DOHH2 (cell line): ENCODE results near the gene UNC79.
"Not testable (repeated sequence)": the region's sequence is repeated elsewhere in the genome, so short reads cannot be mapped to it uniquely, and the experiment has no call there.

Experiments used
- H3F3A ChIP-seq: fragments of 200-600 bp; sonication (generic), shearing (Covaris generic); 2 replicates; pipeline ENCODE4 v1.6.0; 2016; ENCODE audit warnings: antibody characterized with exemption, mild to moderate bottlenecking; ENCODE audit not compliant: control insufficient read depth, insufficient read depth
- H3K27ac ChIP-seq: fragments of 200-600 bp; sonication (generic); 2 replicates; pipeline ENCODE4 v1.5.1; 2014; ENCODE audit warnings: low read depth, mild to moderate bottlenecking, low read length, moderate library complexity
- H3K27me3 ChIP-seq: fragments of 200-600 bp; sonication (generic); 2 replicates; pipeline ENCODE4 v1.6.1; 2014; ENCODE audit warnings: mild to moderate bottlenecking, low read length, mixed read lengths; ENCODE audit not compliant: control insufficient read depth
- H3K36me3 ChIP-seq: fragments of 200-600 bp; sonication (generic); 2 replicates; pipeline ENCODE4 v1.6.1; 2014; ENCODE audit warnings: mild to moderate bottlenecking, low read length, moderate library complexity, mixed read lengths; ENCODE audit not compliant: control insufficient read depth
- H3K4me1 ChIP-seq: fragments of 200-600 bp; sonication (generic); 2 replicates; pipeline ENCODE4 v1.6.1; 2014; ENCODE audit warnings: mild to moderate bottlenecking, low read length, mixed read lengths; ENCODE audit not compliant: control insufficient read depth
- H3K4me2 ChIP-seq: fragments of 200-600 bp; sonication (generic); 2 replicates; pipeline ENCODE4 v1.6.0; 2014; ENCODE audit warnings: mild to moderate bottlenecking, low read length, moderate library complexity
- H3K4me3 ChIP-seq: fragments of 200-600 bp; sonication (generic); 2 replicates; pipeline ENCODE4 v1.5.1; 2014; ENCODE audit warnings: mild to moderate bottlenecking, low read length, mixed read lengths
- H3K79me2 ChIP-seq: fragments of 200-600 bp; sonication (generic); 2 replicates; pipeline ENCODE4 v1.6.1; 2014; ENCODE audit warnings: mild to moderate bottlenecking, low read length, mixed read lengths; ENCODE audit not compliant: control insufficient read depth
- H3K9me2 ChIP-seq: fragments of 200-600 bp; sonication (generic); replicated peaks from 2 replicates; pipeline ENCODE4 v1.6.1; 2014; ENCODE audit warnings: mild to moderate bottlenecking, low read length, mixed read lengths; ENCODE audit not compliant: control insufficient read depth
- H3K9me3 ChIP-seq: fragments of 200-600 bp; sonication (generic); 2 replicates; pipeline ENCODE4 v1.6.1; 2014; ENCODE audit warnings: antibody characterized with exemption, low read length, mixed read lengths; ENCODE audit not compliant: control insufficient read depth, insufficient read depth
- H4K20me1 ChIP-seq: fragments of 200-600 bp; sonication (generic); 2 replicates; pipeline ENCODE4 v1.6.0; 2014; ENCODE audit warnings: low read depth, mild to moderate bottlenecking, antibody characterized with exemption, low read length, moderate library complexity; ENCODE audit not compliant: control insufficient read depth, insufficient read depth
- EZH2phosphoT487 ChIP-seq: fragments of 200-600 bp; sonication (generic); IDR thresholded peaks from 2 replicates; pipeline ENCODE4 v1.6.1; 2017; ENCODE audit warnings: borderline replicate concordance, mild to moderate bottlenecking, antibody characterized with exemption, low read length, moderate library complexity, mixed read lengths
- TF ChIP-seq, protein P1 (sequence below): fragments of 200-600 bp; sonication (generic); IDR thresholded peaks from one replicate; pipeline ENCODE4 v1.5.1; 2014; ENCODE audit warnings: antibody characterized with exemption, mild to moderate bottlenecking, low read depth, low read length; ENCODE audit not compliant: poor library complexity, severe bottlenecking

The UNC79 gene

DNA sequence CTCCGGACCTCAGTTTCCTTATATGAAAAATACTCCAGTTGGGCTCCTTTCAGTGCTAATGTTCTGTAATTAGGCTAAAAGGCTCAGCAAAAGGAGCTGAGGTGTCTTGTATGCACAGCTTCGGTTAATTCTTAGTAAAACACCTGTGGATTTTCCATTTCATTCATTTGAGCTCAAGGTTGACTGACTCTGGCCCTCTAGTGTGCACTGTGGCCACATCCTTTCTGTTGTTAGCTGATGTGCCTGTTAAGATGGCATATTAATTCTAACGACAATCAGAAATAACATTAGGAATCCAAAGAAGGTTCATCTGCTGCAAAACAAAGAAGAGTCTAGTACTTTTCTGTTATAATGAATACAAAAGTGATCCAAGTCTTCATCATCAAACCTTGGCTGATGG, 45.6 kb downstream of the UNC79 start:
- no peaks in the 10 kb centered on the region for H4K20me1 ChIP-seq

DNA sequence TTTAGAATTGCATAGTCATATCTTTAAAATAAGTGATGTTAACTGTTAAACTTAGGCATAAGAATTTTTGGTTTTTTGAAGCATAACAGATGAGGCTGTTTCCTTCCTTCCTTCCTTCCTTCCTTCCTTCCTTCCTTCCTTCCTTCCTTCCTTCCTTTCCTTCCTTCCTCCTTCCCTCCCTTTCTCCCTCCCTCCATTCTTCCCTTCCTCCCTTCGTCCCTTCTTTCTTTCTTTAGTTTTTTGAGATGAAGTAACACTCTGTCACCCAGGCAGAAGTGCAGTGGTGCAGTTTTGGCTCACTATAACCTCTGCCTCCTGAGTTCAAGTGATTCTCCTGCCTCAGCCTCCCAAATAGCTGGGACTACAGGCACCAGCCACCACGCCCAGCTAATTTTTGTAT, 48.3 kb downstream of the UNC79 start:
- H3K27me3 ChIP-seq, result not testable (repeated sequence)

More for the DNA sequence above, 45.6 kb downstream of the UNC79 start:
- Histone ChIP-seq H3K27me3 (peaks cover under 1% of the 10 kb centered on the region; the same call in 1 of the 2 replicates), H3F3A (no peaks in the 10 kb centered on the region), H3K4me2 (no peak overlapping the region), H3K9me2 (no peaks in the 10 kb centered on the region), H3K36me3 (no peaks in the 10 kb centered on the region), H3K27ac (no peak overlapping the region), H3K4me3 (no peak overlapping the region), H3K9me3 (no peaks in the 10 kb centered on the region), H3K79me2 (no peaks in the 10 kb centered on the region), H3K4me1 (no peaks in the 10 kb centered on the region)
- TF ChIP-seq, protein P1, sequence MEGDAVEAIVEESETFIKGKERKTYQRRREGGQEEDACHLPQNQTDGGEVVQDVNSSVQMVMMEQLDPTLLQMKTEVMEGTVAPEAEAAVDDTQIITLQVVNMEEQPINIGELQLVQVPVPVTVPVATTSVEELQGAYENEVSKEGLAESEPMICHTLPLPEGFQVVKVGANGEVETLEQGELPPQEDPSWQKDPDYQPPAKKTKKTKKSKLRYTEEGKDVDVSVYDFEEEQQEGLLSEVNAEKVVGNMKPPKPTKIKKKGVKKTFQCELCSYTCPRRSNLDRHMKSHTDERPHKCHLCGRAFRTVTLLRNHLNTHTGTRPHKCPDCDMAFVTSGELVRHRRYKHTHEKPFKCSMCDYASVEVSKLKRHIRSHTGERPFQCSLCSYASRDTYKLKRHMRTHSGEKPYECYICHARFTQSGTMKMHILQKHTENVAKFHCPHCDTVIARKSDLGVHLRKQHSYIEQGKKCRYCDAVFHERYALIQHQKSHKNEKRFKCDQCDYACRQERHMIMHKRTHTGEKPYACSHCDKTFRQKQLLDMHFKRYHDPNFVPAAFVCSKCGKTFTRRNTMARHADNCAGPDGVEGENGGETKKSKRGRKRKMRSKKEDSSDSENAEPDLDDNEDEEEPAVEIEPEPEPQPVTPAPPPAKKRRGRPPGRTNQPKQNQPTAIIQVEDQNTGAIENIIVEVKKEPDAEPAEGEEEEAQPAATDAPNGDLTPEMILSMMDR, result no peak
- TF ChIP-seq EZH2phosphoT487, result no peak

DNA sequence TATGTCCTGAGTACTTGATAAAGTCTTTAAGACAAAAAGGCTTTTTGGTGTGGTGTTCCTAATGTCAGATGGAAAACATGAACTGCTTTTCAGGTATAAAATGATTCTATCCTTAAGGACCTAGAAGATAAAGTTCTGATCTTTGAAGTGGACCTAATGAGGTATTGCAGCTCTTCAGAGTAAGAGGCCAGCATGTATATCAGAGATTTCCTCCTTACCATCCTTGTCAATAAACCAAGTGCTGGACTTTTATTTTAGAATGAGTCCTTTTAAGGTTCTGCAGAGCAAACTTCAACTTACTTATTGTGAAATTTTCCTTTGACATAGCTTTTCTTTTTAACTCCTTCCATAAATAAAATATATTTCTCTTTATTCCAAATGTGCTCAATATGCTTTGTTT, 50.1 kb downstream of the UNC79 start:
- Histone ChIP-seq H3K79me2 (no peaks in the 10 kb centered on the region), H3K4me1 (no peaks in the 10 kb centered on the region), H3K27ac (no peak overlapping the region), H3F3A (no peaks in the 10 kb centered on the region), H3K4me2 (no peak overlapping the region), H3K27me3 (0 out of 2 replicates have a peak, but pooled peaks cover 2% of the 10 kb centered on the region), H4K20me1 (no peaks in the 10 kb centered on the region), H3K9me2 (no peaks in the 10 kb centered on the region), H3K36me3 (no peaks in the 10 kb centered on the region), H3K4me3 (no peak overlapping the region), H3K9me3 (no peaks in the 10 kb centered on the region)
- TF ChIP-seq, protein P1, result no peak
- no peak for TF ChIP-seq EZH2phosphoT487

More for the DNA sequence above, 48.3 kb downstream of the UNC79 start:
- H3K79me2 ChIP-seq, H3K9me3 ChIP-seq, H3F3A ChIP-seq, H3K9me2 ChIP-seq, H3K4me3 ChIP-seq, H3K36me3 ChIP-seq, H3K4me1 ChIP-seq, H3K27ac ChIP-seq, H3K4me2 ChIP-seq, H4K20me1 ChIP-seq: not testable (repeated sequence)

DNA sequence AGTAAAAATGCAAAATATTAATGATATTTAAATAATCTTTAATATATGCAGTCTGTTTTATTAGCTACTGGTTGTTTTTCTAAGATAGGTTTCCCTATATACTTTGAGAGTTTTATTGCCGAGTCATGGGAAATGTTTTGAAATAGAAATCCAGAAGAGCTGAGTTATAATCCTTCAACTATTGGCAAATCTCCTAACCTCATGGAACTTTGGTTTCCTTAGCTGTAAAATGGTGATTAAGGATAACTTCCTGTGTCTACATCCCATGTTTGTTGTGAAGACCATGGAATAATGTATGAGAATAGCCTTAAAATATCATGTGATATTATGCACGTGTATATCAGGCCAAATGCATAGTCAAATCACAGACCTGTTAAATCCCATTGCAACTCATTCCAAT, 51.0 kb downstream of the UNC79 start:
- Histone ChIP-seq H3F3A (no peaks in the 10 kb centered on the region), H4K20me1 (no peaks in the 10 kb centered on the region), H3K79me2 (no peaks in the 10 kb centered on the region), H3K9me3 (no peaks in the 10 kb centered on the region), H3K4me2 (no peak overlapping the region), H3K36me3 (no peaks in the 10 kb centered on the region), H3K27ac (no peak overlapping the region), H3K9me2 (no peaks in the 10 kb centered on the region), H3K27me3 (0 out of 2 replicates have a peak, but pooled peaks cover 2% of the 10 kb centered on the region), H3K4me3 (no peak overlapping the region), H3K4me1 (no peaks in the 10 kb centered on the region)
- TF ChIP-seq EZH2phosphoT487, result no peak
- TF ChIP-seq, protein P1, result no peak
